ENCODE results near the gene ADAM19. TPM values are rescaled to one million over a fixed set of nuclear protein-coding genes. Genes with fewer than 3 reads are reported as not detected.

ADAM19 gene
- total RNA-seq, 1 donor from 2014 or later = 176 TPM

GRCh38 chr5:157563373-157563928, 12.1 kb downstream of the ADAM19 start:
- Mint-ChIP-seq H3K36me3 (ENCODE audit: low read depth, unreplicated experiment) (peaks cover 54% of the 10 kb centered on the region), H3K27ac (ENCODE audit: unreplicated experiment) (peak overlapping the region; percentile 81), H3K4me1 (ENCODE audit: unreplicated experiment) (peaks cover 83% of the 10 kb centered on the region), H3K9me3 (ENCODE audit: unreplicated experiment) (no peaks in the 10 kb centered on the region), H3K4me3 (ENCODE audit: unreplicated experiment) (peak overlapping the region; percentile 78), H3K27me3 (ENCODE audit: unreplicated experiment) (peaks cover 11% of the 10 kb centered on the region)
- no peak for TF ChIP-seq CTCF (IDR thresholded peaks at IDR 0.05; ENCODE audit: unreplicated experiment)
- DNase-seq (ENCODE audit: low spot score) = no peak

DNA sequence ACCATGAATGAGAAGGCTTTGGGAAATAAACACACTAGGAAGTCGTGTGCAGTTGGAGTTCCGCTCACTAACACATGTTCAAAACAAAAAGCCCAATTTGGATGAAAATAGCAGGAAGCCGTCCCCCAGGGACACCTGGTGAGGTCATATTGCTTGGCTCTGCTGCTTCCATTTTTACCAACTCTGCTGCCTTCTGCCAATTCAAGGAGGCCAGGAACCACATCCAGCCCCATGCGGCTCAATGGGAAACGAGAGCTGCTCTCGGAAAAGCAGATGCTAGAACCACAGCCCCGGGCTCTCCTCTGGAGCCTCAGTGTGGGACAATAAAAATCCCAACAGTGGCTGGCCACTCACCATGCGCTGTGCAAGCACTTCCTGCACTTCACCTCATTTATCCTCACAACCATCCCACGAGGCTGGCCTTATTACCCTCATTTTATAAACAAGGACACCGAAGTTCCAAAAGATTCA, 13.4 kb downstream of the ADAM19 start:
- H3K4me3 Mint-ChIP-seq (ENCODE audit: unreplicated experiment) = peak overlapping the region; percentile 78
- peaks cover 46% of the 10 kb centered on the region for H3K36me3 Mint-ChIP-seq (ENCODE audit: low read depth, unreplicated experiment)

GRCh38 chr5:157561110-157561509, 14.5 kb downstream of the ADAM19 start:
- Mint-ChIP-seq H3K27ac (ENCODE audit: unreplicated experiment) (no peak overlapping the region), H3K9me3 (ENCODE audit: unreplicated experiment) (no peaks in the 10 kb centered on the region), H3K4me1 (ENCODE audit: unreplicated experiment) (peaks cover 77% of the 10 kb centered on the region), H3K36me3 (ENCODE audit: low read depth, unreplicated experiment) (peaks cover 40% of the 10 kb centered on the region), H3K4me3 (ENCODE audit: unreplicated experiment) (peak overlapping the region; percentile 8), H3K27me3 (ENCODE audit: unreplicated experiment) (peaks cover 12% of the 10 kb centered on the region)
- TF ChIP-seq CTCF (IDR thresholded peaks at IDR 0.05; ENCODE audit: unreplicated experiment) = no peak
- no peak for DNase-seq (ENCODE audit: low spot score)

More for the DNA sequence above, 13.4 kb downstream of the ADAM19 start:
- Mint-ChIP-seq H3K4me1 (ENCODE audit: unreplicated experiment) (peaks cover 76% of the 10 kb centered on the region), H3K27me3 (ENCODE audit: unreplicated experiment) (peaks cover 11% of the 10 kb centered on the region), H3K9me3 (ENCODE audit: unreplicated experiment) (no peaks in the 10 kb centered on the region), H3K27ac (ENCODE audit: unreplicated experiment) (peak overlapping the region; percentile 64)
- no peak for TF ChIP-seq CTCF (IDR thresholded peaks at IDR 0.05; ENCODE audit: unreplicated experiment)
- no peak for DNase-seq (ENCODE audit: low spot score)

DNA sequence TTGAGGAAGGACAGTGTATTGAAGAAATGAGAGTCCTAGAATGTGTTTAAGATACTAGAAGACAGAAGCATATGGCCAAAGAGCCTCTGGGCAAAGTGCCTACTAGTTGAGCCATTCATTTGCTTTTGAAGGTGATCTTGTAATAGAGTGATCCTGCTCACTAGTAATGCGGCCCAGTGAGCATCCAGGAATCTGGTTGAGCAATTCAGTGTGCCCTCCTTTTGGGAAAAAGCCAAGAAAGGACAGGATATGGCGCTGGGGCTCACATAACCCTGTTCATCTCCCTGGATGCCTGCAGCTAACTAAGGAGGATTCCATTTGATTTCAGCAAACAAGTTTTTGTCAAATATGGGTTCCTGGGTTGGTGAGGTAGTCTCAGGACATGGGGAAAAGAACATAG, 16.3 kb downstream of the ADAM19 start:
- H3K36me3 Mint-ChIP-seq (ENCODE audit: low read depth, unreplicated experiment) = peaks cover 49% of the 10 kb centered on the region
- peak overlapping the region; percentile 42 for H3K27ac Mint-ChIP-seq (ENCODE audit: unreplicated experiment)
- TF ChIP-seq CTCF (IDR thresholded peaks at IDR 0.05; ENCODE audit: unreplicated experiment) = no peak
- H3K27me3 Mint-ChIP-seq (ENCODE audit: unreplicated experiment) = peaks cover 13% of the 10 kb centered on the region
- no peak for DNase-seq (ENCODE audit: low spot score)
- H3K4me3 Mint-ChIP-seq (ENCODE audit: unreplicated experiment) = no peak overlapping the region
- peaks cover 81% of the 10 kb centered on the region for H3K4me1 Mint-ChIP-seq (ENCODE audit: unreplicated experiment)
- no peaks in the 10 kb centered on the region for H3K9me3 Mint-ChIP-seq (ENCODE audit: unreplicated experiment)

DNA sequence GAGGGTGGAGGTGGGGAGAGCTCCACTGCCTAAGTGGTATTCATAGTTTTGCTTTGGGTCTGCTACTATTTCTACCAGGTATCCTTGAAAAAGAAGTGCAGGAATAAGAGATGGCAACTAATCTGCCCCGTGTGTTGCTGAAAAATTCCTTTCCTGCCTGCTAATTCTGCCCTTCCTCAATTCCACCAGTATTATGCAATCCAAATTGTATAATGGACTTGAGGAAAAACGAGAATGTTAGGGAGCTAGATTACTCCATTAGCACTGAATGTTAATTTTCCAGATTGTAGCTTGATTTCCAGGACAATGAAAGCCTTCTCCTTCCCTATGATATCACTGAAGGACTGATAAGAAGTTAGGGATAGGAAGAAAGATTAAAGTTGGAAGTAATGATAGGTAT, 16.9 kb downstream of the ADAM19 start:
- Mint-ChIP-seq H3K4me1 (ENCODE audit: unreplicated experiment) (peaks cover 79% of the 10 kb centered on the region), H3K27ac (ENCODE audit: unreplicated experiment) (no peak overlapping the region), H3K27me3 (ENCODE audit: unreplicated experiment) (peaks cover 12% of the 10 kb centered on the region), H3K9me3 (ENCODE audit: unreplicated experiment) (no peaks in the 10 kb centered on the region), H3K4me3 (ENCODE audit: unreplicated experiment) (peak overlapping the region; percentile 77), H3K36me3 (ENCODE audit: low read depth, unreplicated experiment) (peaks cover 45% of the 10 kb centered on the region)
- DNase-seq (ENCODE audit: low spot score) = no peak
- TF ChIP-seq CTCF (IDR thresholded peaks at IDR 0.05; ENCODE audit: unreplicated experiment) = no peak
